Calu3 (cell line): ENCODE measurements around the gene CKS1B. TPM values are rescaled to one million over a fixed set of nuclear protein-coding genes. Genes with fewer than 3 reads are reported as not detected.

Source experiments
- BruUV-seq: library from RNA; stranded (reverse); fragments of 400-500 nt; replicated peaks from 2 replicates; lab custom pipeline; 2021; lab: Mats Ljungman, UMichigan
- CTCF ChIA-PET: fragments of 300-600 bp; sonication (Branson Sonifier 250); formaldehyde crosslinking; loops from one replicate; lab custom pipeline; 2022; ENCODE audit warnings: antibody characterized with exemption; lab: Charles Lee
- DNase-seq: peaks from one replicate; pipeline ENCODE4 v3.0.0; 2022
- H3K27ac Mint-ChIP-seq: one replicate; pipeline ENCODE4 v1.8.0; 2022; ENCODE audit warnings: mixed read lengths; ENCODE audit not compliant: unreplicated experiment
- H3K27me3 Mint-ChIP-seq: one replicate; pipeline ENCODE4 v1.8.0; 2022; ENCODE audit warnings: mixed read lengths; ENCODE audit not compliant: unreplicated experiment
- H3K36me3 Mint-ChIP-seq: one replicate; pipeline ENCODE4 v1.8.0; 2022; ENCODE audit warnings: mild to moderate bottlenecking, moderate library complexity, mixed read lengths; ENCODE audit not compliant: insufficient read depth, unreplicated experiment
- H3K4me1 Mint-ChIP-seq: one replicate; pipeline ENCODE4 v1.8.0; 2022; ENCODE audit warnings: mild to moderate bottlenecking, low read depth, mixed read lengths; ENCODE audit not compliant: unreplicated experiment
- H3K4me3 Mint-ChIP-seq: one replicate; pipeline ENCODE4 v1.8.0; 2022; ENCODE audit warnings: mild to moderate bottlenecking, low read depth, moderate library complexity, mixed read lengths; ENCODE audit not compliant: unreplicated experiment
- H3K9me3 Mint-ChIP-seq: one replicate; pipeline ENCODE4 v1.8.0; 2022; ENCODE audit warnings: low read depth, mixed read lengths; ENCODE audit not compliant: unreplicated experiment
- intact Hi-C: fragments of 100-400 bp; cut with micrococcal nuclease; formaldehyde crosslinking; loops from one replicate; pipeline ENCODE4 v1.10.0; 2022; ENCODE audit not compliant: unreplicated experiment
- total RNA-seq: library from RNA; stranded (reverse); gene quantifications from 2 replicates; pipeline ENCODE4 v1.2.3, GENCODE V29; 2022
- TF ChIP-seq, protein P1 (sequence below): fragments of 200-600 bp; IDR thresholded peaks from one replicate; pipeline ENCODE4 v1.8.0; 2022; ENCODE audit warnings: antibody characterized with exemption; ENCODE audit not compliant: unreplicated experiment

CKS1B gene
- total RNA-seq, 1 experiment from 2014 or later = 230 TPM

DNA sequence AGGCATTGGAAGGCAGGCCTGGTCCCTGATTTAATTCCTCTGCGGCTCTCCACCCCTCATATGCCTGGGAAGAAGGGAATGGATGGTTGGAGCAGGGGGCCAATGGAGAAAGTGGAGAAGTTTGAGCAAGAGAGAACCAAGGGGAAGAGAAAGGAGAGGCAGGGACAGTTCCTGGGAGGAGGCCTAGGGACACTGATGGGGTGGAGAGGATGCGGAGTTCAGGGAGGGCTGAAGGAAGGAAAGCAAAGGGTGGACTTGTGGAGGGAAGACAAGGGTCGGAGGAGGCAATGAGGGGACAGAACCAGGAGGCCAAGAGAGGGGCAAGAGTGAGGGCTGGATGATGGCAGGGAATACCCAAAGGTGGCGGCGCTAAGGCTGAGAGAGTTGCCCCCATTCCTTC is 35.3 kb downstream of the CKS1B start:
- BruUV-seq = no TSS peak
- Mint-ChIP-seq H3K36me3 (peaks cover 6% of the 10 kb centered on the region), H3K27me3 (no peaks in the 10 kb centered on the region), H3K4me3 (no peak overlapping the region), H3K9me3 (no peaks in the 10 kb centered on the region), H3K4me1 (peaks cover 35% of the 10 kb centered on the region), H3K27ac (no peak overlapping the region)
- TF ChIP-seq, protein P1, sequence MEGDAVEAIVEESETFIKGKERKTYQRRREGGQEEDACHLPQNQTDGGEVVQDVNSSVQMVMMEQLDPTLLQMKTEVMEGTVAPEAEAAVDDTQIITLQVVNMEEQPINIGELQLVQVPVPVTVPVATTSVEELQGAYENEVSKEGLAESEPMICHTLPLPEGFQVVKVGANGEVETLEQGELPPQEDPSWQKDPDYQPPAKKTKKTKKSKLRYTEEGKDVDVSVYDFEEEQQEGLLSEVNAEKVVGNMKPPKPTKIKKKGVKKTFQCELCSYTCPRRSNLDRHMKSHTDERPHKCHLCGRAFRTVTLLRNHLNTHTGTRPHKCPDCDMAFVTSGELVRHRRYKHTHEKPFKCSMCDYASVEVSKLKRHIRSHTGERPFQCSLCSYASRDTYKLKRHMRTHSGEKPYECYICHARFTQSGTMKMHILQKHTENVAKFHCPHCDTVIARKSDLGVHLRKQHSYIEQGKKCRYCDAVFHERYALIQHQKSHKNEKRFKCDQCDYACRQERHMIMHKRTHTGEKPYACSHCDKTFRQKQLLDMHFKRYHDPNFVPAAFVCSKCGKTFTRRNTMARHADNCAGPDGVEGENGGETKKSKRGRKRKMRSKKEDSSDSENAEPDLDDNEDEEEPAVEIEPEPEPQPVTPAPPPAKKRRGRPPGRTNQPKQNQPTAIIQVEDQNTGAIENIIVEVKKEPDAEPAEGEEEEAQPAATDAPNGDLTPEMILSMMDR = no peak
- intact Hi-C loops = loop anchor here (10.0 kb wide), 1 partner anchor 45 kb away; the partner anchor contains the start of gene ADAM15
- no peak for DNase-seq
- CTCF ChIA-PET = interaction anchor here (0.7 to 0.8 kb wide), 2 partner anchors 9 kb away, joined by 3 read pairs; no protein-coding TSS in a partner anchor

DNA sequence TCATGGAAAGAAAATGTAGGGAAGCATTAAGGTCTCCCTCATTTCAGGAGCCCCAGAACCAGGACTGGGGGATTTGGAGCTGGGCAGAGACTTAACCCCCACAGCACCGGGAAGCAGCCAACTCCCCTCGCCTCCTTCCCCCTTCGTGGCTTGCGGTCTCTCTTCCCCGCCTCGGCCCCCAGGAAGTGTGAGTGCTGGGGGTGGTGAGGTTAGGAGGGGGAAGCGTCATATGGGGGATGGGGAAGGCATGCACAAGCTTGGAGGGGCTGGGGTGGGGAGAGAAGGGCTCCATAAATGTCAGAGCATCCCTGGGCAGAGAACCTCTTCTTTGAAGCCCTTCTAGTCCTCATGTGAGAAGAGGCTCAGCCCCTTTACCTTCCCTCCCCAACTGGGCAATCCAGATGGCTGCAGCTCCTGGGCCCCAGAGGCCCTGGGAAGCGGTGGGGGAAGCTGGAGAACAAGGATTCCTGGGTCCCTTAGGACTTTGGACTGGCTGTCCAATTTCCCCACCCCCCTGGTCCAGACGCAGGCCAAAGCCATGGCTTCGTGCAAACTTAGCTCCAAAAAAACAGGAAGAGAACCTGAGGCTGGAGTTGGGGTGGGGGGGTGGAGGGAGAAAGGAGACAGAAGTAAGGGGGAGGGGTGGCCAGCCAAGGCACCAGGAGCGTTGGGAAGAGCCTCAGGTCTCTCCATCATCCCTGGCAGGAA is 35.9 kb downstream of the CKS1B start:
- DNase-seq = no peak
- BruUV-seq = no TSS peak
- peaks cover 31% of the 10 kb centered on the region for H3K4me1 Mint-ChIP-seq
- CTCF ChIA-PET = interaction anchor here (0.7 to 0.8 kb wide), 2 partner anchors 9 kb away, joined by 3 read pairs; no protein-coding TSS in a partner anchor
- TF ChIP-seq, protein P1 = no peak
- H3K4me3 Mint-ChIP-seq = no peak overlapping the region
- intact Hi-C loops = no loop called here
- no peaks in the 10 kb centered on the region for H3K9me3 Mint-ChIP-seq
- H3K27ac Mint-ChIP-seq = no peak overlapping the region
- no peaks in the 10 kb centered on the region for H3K27me3 Mint-ChIP-seq
- H3K36me3 Mint-ChIP-seq = peaks cover 11% of the 10 kb centered on the region

DNA sequence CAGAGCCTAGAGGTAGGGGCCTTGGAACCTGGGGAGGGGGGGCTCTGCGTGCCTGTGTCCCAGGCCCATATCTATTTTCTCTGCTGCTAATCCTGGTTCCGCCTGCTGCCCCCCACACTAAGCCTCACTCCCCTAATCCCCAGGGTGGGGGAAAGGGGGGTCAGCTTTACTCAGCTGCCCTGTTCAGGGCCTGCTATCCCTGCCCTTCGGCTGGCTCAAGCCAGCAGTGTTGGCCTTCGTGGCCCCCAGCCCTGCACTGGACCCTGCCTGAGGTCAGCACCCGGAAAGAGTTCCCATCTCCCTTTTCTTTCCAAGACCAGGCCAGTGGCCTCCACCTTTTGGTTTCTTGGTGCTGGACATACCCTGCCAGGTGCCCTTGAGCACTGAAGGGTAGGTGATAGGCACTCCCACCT is 36.5 kb downstream of the CKS1B start:
- H3K4me3 Mint-ChIP-seq = no peak overlapping the region
- peaks cover 17% of the 10 kb centered on the region for H3K36me3 Mint-ChIP-seq
- no TSS peak for BruUV-seq
- intact Hi-C loops = no loop called here
- no peaks in the 10 kb centered on the region for H3K9me3 Mint-ChIP-seq
- CTCF ChIA-PET = no interaction called here
- TF ChIP-seq, protein P1 = no peak
- H3K27me3 Mint-ChIP-seq = no peaks in the 10 kb centered on the region
- peaks cover 25% of the 10 kb centered on the region for H3K4me1 Mint-ChIP-seq
- H3K27ac Mint-ChIP-seq = no peak overlapping the region
- no peak for DNase-seq

DNA sequence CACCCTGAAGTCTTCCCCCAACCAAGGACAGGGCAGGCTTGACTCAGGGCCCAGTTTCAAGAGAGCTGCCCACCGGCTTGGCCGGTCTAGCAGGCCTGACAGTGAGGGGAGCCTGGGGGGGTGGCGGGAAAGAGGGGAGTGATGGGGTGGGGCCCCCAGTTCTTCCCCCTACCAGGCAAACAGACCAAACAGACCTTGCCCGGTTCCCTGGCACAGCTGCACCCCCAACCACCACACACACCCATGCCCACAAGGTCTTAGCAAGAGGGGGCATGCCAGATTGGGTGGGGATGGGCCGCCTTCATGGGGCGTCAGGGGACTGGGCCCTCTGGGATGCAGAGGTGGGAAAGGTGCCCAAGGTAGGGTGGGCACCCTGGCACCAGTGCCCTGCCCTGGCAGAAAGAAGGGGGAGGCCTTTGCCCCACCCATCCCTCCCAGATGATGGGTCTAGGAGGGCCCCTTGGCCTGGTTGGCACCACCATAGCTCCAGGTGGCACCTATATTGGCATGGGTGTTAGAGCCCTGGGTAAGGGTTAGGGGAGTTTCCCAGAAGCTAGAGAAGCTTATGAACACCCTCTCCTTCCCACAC is 37.0 kb downstream of the CKS1B start:
- DNase-seq = no peak
- H3K36me3 Mint-ChIP-seq = peaks cover 22% of the 10 kb centered on the region
- CTCF ChIA-PET = interaction anchor here (0.7 kb wide), 1 partner anchor 38 kb away, joined by 14 read pairs; no protein-coding TSS in a partner anchor
- peaks cover 20% of the 10 kb centered on the region for H3K4me1 Mint-ChIP-seq
- H3K27ac Mint-ChIP-seq = no peak overlapping the region
- H3K4me3 Mint-ChIP-seq = no peak overlapping the region
- intact Hi-C loops = no loop called here
- no peaks in the 10 kb centered on the region for H3K9me3 Mint-ChIP-seq
- no TSS peak for BruUV-seq
- TF ChIP-seq, protein P1 = no peak
- H3K27me3 Mint-ChIP-seq = no peaks in the 10 kb centered on the region
